ENCODE measurements around the gene PSORS1C2.

The PSORS1C2 gene

GRCh38 chr6:31114970-31115849 is 23.7 kb downstream of the PSORS1C2 start:
- H3K27ac ChIP-seq (ENCODE audit: low read length) = no peak overlapping the region
- WGBS (ENCODE audit: insufficient coverage, insufficient read length) = no CpG with 5 or more reads among the region's 9 CpGs
- no peaks in the 10 kb centered on the region for H3K9me3 ChIP-seq (ENCODE audit: control insufficient read depth, insufficient read depth, low read length)
- H3K27me3 ChIP-seq (ENCODE audit: control insufficient read depth, insufficient read depth, low read length) = no peaks in the 10 kb centered on the region
- H3K36me3 ChIP-seq (ENCODE audit: control insufficient read depth, insufficient read depth, low read length) = no peaks in the 10 kb centered on the region
- DNase-seq (ENCODE audit: low read depth, low spot score) = no peak
- no peak overlapping the region for H3K4me3 ChIP-seq (ENCODE audit: low read length)
- peaks cover 6% of the 10 kb centered on the region for H3K4me1 ChIP-seq (ENCODE audit: control insufficient read depth, insufficient read depth, low read length)

- Histone ChIP-seq H3K27ac (ENCODE audit: low read length) (no peak within 1 kb of the TSS), H3K4me1 (ENCODE audit: control insufficient read depth, insufficient read depth, low read length) (peaks cover 9% of the 10 kb centered on the region), H3K9me3 (ENCODE audit: control insufficient read depth, insufficient read depth, low read length) (no peaks in the 10 kb centered on the region), H3K4me3 (ENCODE audit: low read length) (no peak within 1 kb of the TSS), H3K36me3 (ENCODE audit: control insufficient read depth, insufficient read depth, low read length) (no peaks in the 10 kb centered on the region), H3K27me3 (ENCODE audit: control insufficient read depth, insufficient read depth, low read length) (no peaks in the 10 kb centered on the region)
- no CpG with 5 or more reads among the region's 3 CpGs for WGBS (ENCODE audit: insufficient coverage, insufficient read length)
- DNase-seq (ENCODE audit: low read depth, low spot score) = no peak
These were observed 24.4 kb downstream of the PSORS1C2 start, which contains the start of gene PSORS1C1 for GRCh38 chr6:31114541-31114878. Gene PSORS1C1 (plus strand): TSS chr6:31114800. CDS start chr6:31129633, 14,833 bp downstream.

- H3K27ac ChIP-seq (ENCODE audit: low read length) = no peak overlapping the region
- H3K27me3 ChIP-seq (ENCODE audit: control insufficient read depth, insufficient read depth, low read length) = no peaks in the 10 kb centered on the region
- no CpG with 5 or more reads among the region's 7 CpGs for WGBS (ENCODE audit: insufficient coverage, insufficient read length)
- no peaks in the 10 kb centered on the region for H3K36me3 ChIP-seq (ENCODE audit: control insufficient read depth, insufficient read depth, low read length)
- no peak for DNase-seq (ENCODE audit: low read depth, low spot score)
- H3K4me3 ChIP-seq (ENCODE audit: low read length) = no peak overlapping the region
- no peaks in the 10 kb centered on the region for H3K9me3 ChIP-seq (ENCODE audit: control insufficient read depth, insufficient read depth, low read length)
- H3K4me1 ChIP-seq (ENCODE audit: control insufficient read depth, insufficient read depth, low read length) = peaks cover 9% of the 10 kb centered on the region
These were observed 24.9 kb downstream of the PSORS1C2 start for GRCh38 chr6:31113861-31114540.

- no CpG with 5 or more reads among the region's 5 CpGs for WGBS (ENCODE audit: insufficient coverage, insufficient read length)
- H3K9me3 ChIP-seq (ENCODE audit: control insufficient read depth, insufficient read depth, low read length) = no peaks in the 10 kb centered on the region
- no peak for DNase-seq (ENCODE audit: low read depth, low spot score)
These were observed 26.4 kb downstream of the PSORS1C2 start, which contains the start of gene C6orf15 for GRCh38 chr6:31112478-31112877. Gene C6orf15 (minus strand): TSS chr6:31112575. CDS start chr6:31112555, 20 bp downstream.

GRCh38 chr6:31111712-31112111 is 27.2 kb downstream of the PSORS1C2 start:
- H3K27ac ChIP-seq (ENCODE audit: low read length) = no peak overlapping the region
- H3K36me3 ChIP-seq (ENCODE audit: control insufficient read depth, insufficient read depth, low read length) = no peaks in the 10 kb centered on the region
- no peak overlapping the region for H3K4me3 ChIP-seq (ENCODE audit: low read length)
- peaks cover 9% of the 10 kb centered on the region for H3K4me1 ChIP-seq (ENCODE audit: control insufficient read depth, insufficient read depth, low read length)
- no peaks in the 10 kb centered on the region for H3K27me3 ChIP-seq (ENCODE audit: control insufficient read depth, insufficient read depth, low read length)
- WGBS (ENCODE audit: insufficient coverage, insufficient read length) = no CpG with 5 or more reads among the region's 13 CpGs
- no peak for DNase-seq (ENCODE audit: low read depth, low spot score)
- H3K9me3 ChIP-seq (ENCODE audit: control insufficient read depth, insufficient read depth, low read length) = no peaks in the 10 kb centered on the region

More at GRCh38 chr6:31112478-31112877, 26.4 kb downstream of the PSORS1C2 start, which contains the start of gene C6orf15:
- H3K27ac ChIP-seq (ENCODE audit: low read length) = no peak within 1 kb of the TSS
- peaks cover 9% of the 10 kb centered on the region for H3K4me1 ChIP-seq (ENCODE audit: control insufficient read depth, insufficient read depth, low read length)
- no peaks in the 10 kb centered on the region for H3K27me3 ChIP-seq (ENCODE audit: control insufficient read depth, insufficient read depth, low read length)
- H3K36me3 ChIP-seq (ENCODE audit: control insufficient read depth, insufficient read depth, low read length) = no peaks in the 10 kb centered on the region
- no peak within 1 kb of the TSS for H3K4me3 ChIP-seq (ENCODE audit: low read length)

GRCh38 chr6:31110825-31111582 is 27.9 kb downstream of the PSORS1C2 start:
- peaks cover 9% of the 10 kb centered on the region for H3K4me1 ChIP-seq (ENCODE audit: control insufficient read depth, insufficient read depth, low read length)
- H3K4me3 ChIP-seq (ENCODE audit: low read length) = no peak overlapping the region
- no peaks in the 10 kb centered on the region for H3K9me3 ChIP-seq (ENCODE audit: control insufficient read depth, insufficient read depth, low read length)
- DNase-seq (ENCODE audit: low read depth, low spot score) = no peak
- no peaks in the 10 kb centered on the region for H3K36me3 ChIP-seq (ENCODE audit: control insufficient read depth, insufficient read depth, low read length)
- WGBS (ENCODE audit: insufficient coverage, insufficient read length) = no CpG with 5 or more reads among the region's 11 CpGs
- H3K27ac ChIP-seq (ENCODE audit: low read length) = no peak overlapping the region
- no peaks in the 10 kb centered on the region for H3K27me3 ChIP-seq (ENCODE audit: control insufficient read depth, insufficient read depth, low read length)

- no peaks in the 10 kb centered on the region for H3K27me3 ChIP-seq (ENCODE audit: control insufficient read depth, insufficient read depth, low read length)
- DNase-seq (ENCODE audit: low read depth, low spot score) = no peak
- no peak overlapping the region for H3K4me3 ChIP-seq (ENCODE audit: low read length)
- H3K36me3 ChIP-seq (ENCODE audit: control insufficient read depth, insufficient read depth, low read length) = no peaks in the 10 kb centered on the region
- H3K27ac ChIP-seq (ENCODE audit: low read length) = no peak overlapping the region
- H3K9me3 ChIP-seq (ENCODE audit: control insufficient read depth, insufficient read depth, low read length) = no peaks in the 10 kb centered on the region
- peaks cover 4% of the 10 kb centered on the region; the same call in 1 of the 2 replicates for H3K4me1 ChIP-seq (ENCODE audit: control insufficient read depth, insufficient read depth, low read length)
- no CpG with 5 or more reads among the region's 4 CpGs for WGBS (ENCODE audit: insufficient coverage, insufficient read length)
These were observed 31.8 kb downstream of the PSORS1C2 start for GRCh38 chr6:31107052-31107451.

GRCh38 chr6:31103136-31103535 is 35.7 kb downstream of the PSORS1C2 start:
- no peaks in the 10 kb centered on the region for H3K36me3 ChIP-seq (ENCODE audit: control insufficient read depth, insufficient read depth, low read length)
- H3K27ac ChIP-seq (ENCODE audit: low read length) = no peak overlapping the region
- no peak overlapping the region for H3K4me3 ChIP-seq (ENCODE audit: low read length)
- no peaks in the 10 kb centered on the region for H3K4me1 ChIP-seq (ENCODE audit: control insufficient read depth, insufficient read depth, low read length)
- WGBS (ENCODE audit: insufficient coverage, insufficient read length) = no CpG with 5 or more reads among the region's 2 CpGs
- DNase-seq (ENCODE audit: low read depth, low spot score) = no peak
- H3K27me3 ChIP-seq (ENCODE audit: control insufficient read depth, insufficient read depth, low read length) = no peaks in the 10 kb centered on the region
- H3K9me3 ChIP-seq (ENCODE audit: control insufficient read depth, insufficient read depth, low read length) = no peaks in the 10 kb centered on the region

- Histone ChIP-seq H3K4me1 (ENCODE audit: control insufficient read depth, insufficient read depth, low read length) (peaks cover 2% of the 10 kb centered on the region; the same call in 1 of the 2 replicates), H3K9me3 (ENCODE audit: control insufficient read depth, insufficient read depth, low read length) (no peaks in the 10 kb centered on the region)
- no CpG with 5 or more reads among the region's 4 CpGs for WGBS (ENCODE audit: insufficient coverage, insufficient read length)
These were observed 40.4 kb downstream of the PSORS1C2 start for GRCh38 chr6:31098449-31098938.

GRCh38 chr6:31096656-31097055 is 42.2 kb downstream of the PSORS1C2 start:
- no peaks in the 10 kb centered on the region for H3K36me3 ChIP-seq (ENCODE audit: control insufficient read depth, insufficient read depth, low read length)
- no peak overlapping the region for H3K27ac ChIP-seq (ENCODE audit: low read length)
- H3K27me3 ChIP-seq (ENCODE audit: control insufficient read depth, insufficient read depth, low read length) = no peaks in the 10 kb centered on the region
- H3K4me3 ChIP-seq (ENCODE audit: low read length) = no peak overlapping the region
- peaks cover 2% of the 10 kb centered on the region; the same call in 1 of the 2 replicates for H3K4me1 ChIP-seq (ENCODE audit: control insufficient read depth, insufficient read depth, low read length)
- no peaks in the 10 kb centered on the region for H3K9me3 ChIP-seq (ENCODE audit: control insufficient read depth, insufficient read depth, low read length)
- no peak for DNase-seq (ENCODE audit: low read depth, low spot score)
- WGBS (ENCODE audit: insufficient coverage, insufficient read length) = no CpG with 5 or more reads among the region's 5 CpGs

More at GRCh38 chr6:31098449-31098938, 40.4 kb downstream of the PSORS1C2 start:
- Histone ChIP-seq H3K27me3 (ENCODE audit: control insufficient read depth, insufficient read depth, low read length) (no peaks in the 10 kb centered on the region), H3K4me3 (ENCODE audit: low read length) (no peak overlapping the region), H3K36me3 (ENCODE audit: control insufficient read depth, insufficient read depth, low read length) (no peaks in the 10 kb centered on the region), H3K27ac (ENCODE audit: low read length) (no peak overlapping the region)
- DNase-seq (ENCODE audit: low read depth, low spot score) = no peak

All from iPS DF 6.9 (cell line).